Measurements from ENCODE around the gene RBM39.
"Not testable (repeated sequence)": the region's sequence is repeated elsewhere in the genome, so short reads cannot be mapped to it uniquely, and the experiment has no call there.

The RBM39 gene

GRCh38 chr20:35724321-35725230 is 17.5 kb downstream of the RBM39 start:
- no peak for DNase-seq

- DNase-seq = not testable (repeated sequence)
Observed at GRCh38 chr20:35723652-35724320, 18.3 kb downstream of the RBM39 start.

GRCh38 chr20:35723275-35723639 is 18.8 kb downstream of the RBM39 start:
- not testable (repeated sequence) for DNase-seq

- DNase-seq = no peak
Observed at GRCh38 chr20:35721621-35722020, 20.4 kb downstream of the RBM39 start.

- no peak for DNase-seq
Observed at GRCh38 chr20:35721219-35721618, 20.8 kb downstream of the RBM39 start.

GRCh38 chr20:35720165-35721123 is 21.6 kb downstream of the RBM39 start:
- no peak for DNase-seq

GRCh38 chr20:35719717-35720116 is 22.3 kb downstream of the RBM39 start:
- DNase-seq = no peak

GRCh38 chr20:35718972-35719635 is 23.0 kb downstream of the RBM39 start:
- DNase-seq = no peak

GRCh38 chr20:35718321-35718720 is 23.7 kb downstream of the RBM39 start:
- not testable (repeated sequence) for DNase-seq

- DNase-seq = no peak
Observed at GRCh38 chr20:35716330-35716729, 25.7 kb downstream of the RBM39 start.

- DNase-seq = no peak
Observed at GRCh38 chr20:35715652-35716051, 26.4 kb downstream of the RBM39 start.

- DNase-seq = no peak
Observed at GRCh38 chr20:35714127-35714526, 27.9 kb downstream of the RBM39 start.

GRCh38 chr20:35713120-35713519 is 28.9 kb downstream of the RBM39 start:
- DNase-seq = not testable (repeated sequence)

- DNase-seq = no peak
Observed at GRCh38 chr20:35711588-35712209, 30.4 kb downstream of the RBM39 start.

GRCh38 chr20:35710884-35711587 is 31.0 kb downstream of the RBM39 start:
- no peak for DNase-seq

- no peak for DNase-seq
Observed at GRCh38 chr20:35710039-35710438, 32.0 kb downstream of the RBM39 start.

GRCh38 chr20:35709259-35709658 is 32.8 kb downstream of the RBM39 start:
- no peak for DNase-seq

- no peak for DNase-seq
Observed at GRCh38 chr20:35708502-35708901, 33.6 kb downstream of the RBM39 start.

GRCh38 chr20:35706591-35707529 is 35.2 kb downstream of the RBM39 start:
- not testable (repeated sequence) for DNase-seq

GRCh38 chr20:35705894-35706293 is 36.2 kb downstream of the RBM39 start:
- DNase-seq = not testable (repeated sequence)

Measured in right forelimb (tissue), 1 donor.